Transverse colon (tissue), 4 donors: ENCODE results near the gene NCAPD3. TPM values are rescaled to one million over a fixed set of nuclear protein-coding genes. Genes with fewer than 3 reads are reported as not detected.

Experiments
- DNase-seq: peaks from one replicate; pipeline ENCODE4 v3.0.0-alpha.2; 2019
- H3K27ac ChIP-seq, 4 donors: fragments of 200-600 bp; sonication (generic); 2 replicates each; pipeline ENCODE4 v1.5.1; 2016 to 2018; ENCODE audit warnings: inconsistent platforms in 4 of 4
- H3K27me3 ChIP-seq: fragments of 200-600 bp; sonication (generic); 2 replicates; pipeline ENCODE4 v1.5.1; 2017; ENCODE audit warnings: inconsistent platforms
- H3K36me3 ChIP-seq, 4 donors: fragments of 200-600 bp; sonication (generic); 2 replicates each; pipeline ENCODE4 v1.5.1; 2017 to 2019; ENCODE audit warnings: inconsistent platforms in 4 of 4
- H3K4me1 ChIP-seq, 4 donors: fragments of 200-600 bp; sonication (generic); 2 replicates each; pipeline ENCODE4 v1.5.1; 2017 to 2020; ENCODE audit warnings: inconsistent platforms in 4 of 4
- H3K4me3 ChIP-seq, 4 donors: fragments of 200-600 bp; sonication (generic); 1 replicate in 1 of 4; 2 replicates in 3 of 4; pipeline versions ENCODE4 v1.5.1 to v1.6.1; 2017 to 2019; ENCODE audit warnings: inconsistent platforms in 4 of 4
- H3K9me3 ChIP-seq, 2 donors: fragments of 200-600 bp; sonication (generic); 2 replicates each; pipeline ENCODE4 v1.5.1; 2017 to 2019; ENCODE audit warnings: inconsistent platforms in 2 of 2
- EP300 ChIP-seq: sonication (generic); formaldehyde crosslinking; IDR thresholded peaks from one replicate; pipeline ENCODE4 v1.6.1; 2017; ENCODE audit warnings: antibody characterized with exemption, low read depth
- POLR2A ChIP-seq: fragments of 450-650 bp; IDR thresholded peaks from one replicate; pipeline ENCODE4 v1.6.1; 2016; ENCODE audit warnings: antibody characterized with exemption, mild to moderate bottlenecking, moderate library complexity
- POLR2AphosphoS5 ChIP-seq, 3 donors: sonication (generic); formaldehyde crosslinking; IDR thresholded peaks; one replicate each; pipeline ENCODE4 v1.6.1; 2016; ENCODE audit warnings: antibody characterized with exemption in 3 of 3
- WGBS, 2 donors: methylation state at CpG; one replicate each; pipeline ENCODE4 v1.1.5; 2018; ENCODE audit warnings: low coverage in 1 of 2; 5-methylcytosine and 5-hydroxymethylcytosine counted together
- in situ Hi-C, 4 donors: fragments of 200-750 bp; cut with MboI; loops; one replicate each; pipeline versions ENCODE4 v1.15.0 to v1.15.1; 2017; ENCODE audit warnings: low sequenced_read_pairs in 3 of 4, low pct_ligation_motif_present in 1 of 4, low pct_unique_long_range_greater_than_20kb in 1 of 4
- intact Hi-C: fragments of 100-400 bp; cut with DNase I; formaldehyde crosslinking; loops from one replicate; pipeline ENCODE4 v1.15.1; 2023; ENCODE audit warnings: low total_unique reads
- total RNA-seq, 4 donors: library from RNA; depleted of rRNA; stranded (reverse); fragments of >200 nt; gene quantifications; one replicate each; pipeline ENCODE4 v1.1.0, GENCODE V29; 2016
- TF ChIP-seq, protein P1 (sequence below), 5 experiments: fragments of 200-600 bp in 3 of 5; fragments of 450-650 bp in 2 of 5; sonication (generic) in 3 of 5; IDR thresholded peaks; 1 replicate in 2 of 5; 2 replicates in 3 of 5; pipeline ENCODE4 v1.5.1; 2016 to 2017; ENCODE audit warnings: antibody characterized with exemption in 5 of 5, inconsistent platforms in 3 of 5, mild to moderate bottlenecking in 2 of 5, moderate library complexity in 1 of 5

Gene NCAPD3
- total RNA-seq, 4 donors from 2014 or later, result 7.0 to 21.3 (median 13.8) TPM

DNA sequence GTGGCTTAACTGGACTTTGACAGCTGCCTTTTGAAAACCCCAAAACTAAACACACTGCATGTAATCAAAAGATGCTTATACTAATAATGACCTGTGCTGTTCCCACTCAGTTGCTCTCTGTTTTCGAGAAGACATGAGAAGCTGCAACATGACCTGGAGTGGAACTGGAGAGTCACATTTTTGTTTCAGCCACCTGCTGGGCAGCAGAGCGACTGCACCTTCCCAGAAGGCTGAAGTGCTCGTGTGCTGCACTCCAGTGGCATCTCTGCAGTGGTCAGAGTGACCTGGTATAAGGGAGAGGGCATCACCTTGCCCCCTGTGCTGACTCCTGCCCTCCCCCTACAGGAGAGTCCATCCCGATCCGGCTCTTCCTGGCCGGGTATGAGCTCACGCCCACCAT is 20.8 kb upstream of the NCAPD3 start:
- no peak for DNase-seq
- WGBS, 2 donors, result 56% methylated on average over 7 of the region's 7 CpGs; no CpG with 5 or more reads in 1 of the 2 donors
- no peak for TF ChIP-seq POLR2A
- TF ChIP-seq, protein P1, sequence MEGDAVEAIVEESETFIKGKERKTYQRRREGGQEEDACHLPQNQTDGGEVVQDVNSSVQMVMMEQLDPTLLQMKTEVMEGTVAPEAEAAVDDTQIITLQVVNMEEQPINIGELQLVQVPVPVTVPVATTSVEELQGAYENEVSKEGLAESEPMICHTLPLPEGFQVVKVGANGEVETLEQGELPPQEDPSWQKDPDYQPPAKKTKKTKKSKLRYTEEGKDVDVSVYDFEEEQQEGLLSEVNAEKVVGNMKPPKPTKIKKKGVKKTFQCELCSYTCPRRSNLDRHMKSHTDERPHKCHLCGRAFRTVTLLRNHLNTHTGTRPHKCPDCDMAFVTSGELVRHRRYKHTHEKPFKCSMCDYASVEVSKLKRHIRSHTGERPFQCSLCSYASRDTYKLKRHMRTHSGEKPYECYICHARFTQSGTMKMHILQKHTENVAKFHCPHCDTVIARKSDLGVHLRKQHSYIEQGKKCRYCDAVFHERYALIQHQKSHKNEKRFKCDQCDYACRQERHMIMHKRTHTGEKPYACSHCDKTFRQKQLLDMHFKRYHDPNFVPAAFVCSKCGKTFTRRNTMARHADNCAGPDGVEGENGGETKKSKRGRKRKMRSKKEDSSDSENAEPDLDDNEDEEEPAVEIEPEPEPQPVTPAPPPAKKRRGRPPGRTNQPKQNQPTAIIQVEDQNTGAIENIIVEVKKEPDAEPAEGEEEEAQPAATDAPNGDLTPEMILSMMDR (IDR thresholded peaks at IDR 0.05), result peak in 4 of 5 experiments; percentile 20 to 38 (median 30)
- Histone ChIP-seq H3K36me3 (peaks cover 0 to 41% (median 17%) of the 10 kb centered on the region in 4 donors), H3K9me3 (no peaks in the 10 kb centered on the region), H3K4me1 (no peaks in the 10 kb centered on the region), H3K27me3 (no peaks in the 10 kb centered on the region), H3K27ac (no peak overlapping the region), H3K4me3 (no peak overlapping the region)
- in situ Hi-C loops, result no loop called here
- intact Hi-C loops, result no loop called here

DNA sequence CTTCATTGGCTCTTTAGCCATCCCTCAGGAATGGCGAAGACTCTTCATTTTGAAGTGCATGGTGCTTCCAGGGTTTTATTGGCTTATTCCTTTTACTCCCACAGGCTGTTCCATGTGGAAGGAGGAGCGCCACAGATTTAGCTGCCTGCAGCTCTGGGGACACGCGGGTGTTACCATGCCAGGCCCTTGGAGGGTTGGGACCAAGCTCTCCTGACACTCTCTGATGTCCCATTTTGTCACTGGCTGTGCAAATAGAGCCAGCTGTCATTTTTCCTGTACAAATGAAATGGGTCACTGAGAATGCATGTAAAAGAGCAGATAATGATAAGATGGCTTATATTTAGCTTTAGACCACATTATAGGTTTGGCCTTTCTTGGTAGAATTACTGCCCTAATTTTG is 20.1 kb upstream of the NCAPD3 start:
- Histone ChIP-seq H3K27me3 (no peaks in the 10 kb centered on the region), H3K4me1 (no peaks in the 10 kb centered on the region), H3K9me3 (no peaks in the 10 kb centered on the region), H3K4me3 (no peak overlapping the region), H3K36me3 (peaks cover 0 to 47% (median 17%) of the 10 kb centered on the region in 4 donors), H3K27ac (no peak overlapping the region)
- intact Hi-C loops, result no loop called here
- in situ Hi-C loops, result no loop called here
- TF ChIP-seq POLR2A, result no peak
- TF ChIP-seq, protein P1 (IDR thresholded peaks at IDR 0.05), result no peak
- WGBS, 2 donors, result 94 to 98% methylated on average over 3 to 4 of the region's 4 CpGs
- DNase-seq, result no peak

DNA sequence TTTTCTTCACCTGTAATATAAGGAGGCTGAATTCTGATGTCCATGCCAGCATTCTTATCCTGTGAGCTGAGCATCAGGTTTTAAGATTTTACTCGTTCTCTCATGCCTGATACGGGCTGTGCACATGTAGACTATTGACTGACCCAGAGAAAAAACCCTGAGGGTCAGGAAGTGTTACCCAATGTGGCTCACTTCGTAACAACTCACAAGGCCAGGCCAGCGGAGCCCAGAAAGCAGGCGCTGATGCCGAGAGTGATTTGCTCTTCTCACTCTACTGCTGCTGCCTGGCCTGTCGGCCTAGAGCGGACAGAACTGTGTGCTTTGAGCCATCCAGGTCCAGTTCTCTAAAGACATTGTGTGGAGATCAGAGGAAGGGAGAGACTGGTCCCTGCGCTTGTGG is 18.6 kb upstream of the NCAPD3 start:
- WGBS, 2 donors, result 91 to 95% methylated on average over 4 to 9 of the region's 9 CpGs
- Histone ChIP-seq H3K9me3 (no peaks in the 10 kb centered on the region), H3K36me3 (peaks cover 0 to 44% (median 14%) of the 10 kb centered on the region in 4 donors), H3K27me3 (no peaks in the 10 kb centered on the region), H3K4me3 (no peak overlapping the region), H3K27ac (no peak overlapping the region), H3K4me1 (no peaks in the 10 kb centered on the region)
- in situ Hi-C loops, result no loop called here
- intact Hi-C loops, result no loop called here
- no peak for DNase-seq
- TF ChIP-seq EP300, result no peak
- no peak for TF ChIP-seq POLR2AphosphoS5 (IDR thresholded peaks at IDR 0.05)
- TF ChIP-seq, protein P1 (IDR thresholded peaks at IDR 0.05), result no peak
- TF ChIP-seq POLR2A, result no peak

DNA sequence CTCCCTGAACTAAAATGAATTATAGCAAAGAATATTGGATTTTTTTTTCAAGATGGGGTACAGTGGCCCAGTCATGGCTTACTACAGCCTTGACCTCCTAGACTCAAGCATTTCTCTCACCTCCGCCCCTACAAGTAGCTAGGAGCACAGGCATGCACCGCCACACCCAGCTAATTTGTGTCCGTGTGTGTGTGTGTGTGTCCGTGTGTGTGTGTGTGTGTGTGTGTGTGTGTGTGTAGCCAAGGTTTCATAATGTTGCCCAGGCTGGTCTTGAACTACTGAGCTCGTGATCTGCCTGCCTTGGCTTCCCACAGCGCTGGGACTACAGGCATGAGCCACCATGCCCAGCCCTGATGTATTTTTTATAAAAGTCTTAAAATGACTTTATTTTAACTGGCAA is 16.8 kb upstream of the NCAPD3 start:
- TF ChIP-seq EP300, result no peak
- TF ChIP-seq POLR2A, result no peak
- TF ChIP-seq POLR2AphosphoS5 (IDR thresholded peaks at IDR 0.05), result no peak
- TF ChIP-seq, protein P1 (IDR thresholded peaks at IDR 0.05), result no peak
- WGBS, 2 donors, result 61 to 70% methylated on average over 2 to 6 of the region's 6 CpGs
- intact Hi-C loops, result no loop called here
- no peak for DNase-seq
- peaks cover 0 to 44% (median 17%) of the 10 kb centered on the region in 4 donors for H3K36me3 ChIP-seq
- H3K9me3 ChIP-seq, result no peaks in the 10 kb centered on the region
- H3K27ac ChIP-seq, result no peak overlapping the region
- H3K4me3 ChIP-seq, result no peak overlapping the region
- in situ Hi-C loops, result no loop called here
- H3K4me1 ChIP-seq, result no peaks in the 10 kb centered on the region
- H3K27me3 ChIP-seq, result no peaks in the 10 kb centered on the region
